Left hindlimb (tissue), 1 donor: ENCODE data around the gene PIP5K1C.

Experiments used
- DNase-seq: peaks from one replicate; pipeline ENCODE4 v3.0.0-alpha.2; 2018

PIP5K1C gene

DNA sequence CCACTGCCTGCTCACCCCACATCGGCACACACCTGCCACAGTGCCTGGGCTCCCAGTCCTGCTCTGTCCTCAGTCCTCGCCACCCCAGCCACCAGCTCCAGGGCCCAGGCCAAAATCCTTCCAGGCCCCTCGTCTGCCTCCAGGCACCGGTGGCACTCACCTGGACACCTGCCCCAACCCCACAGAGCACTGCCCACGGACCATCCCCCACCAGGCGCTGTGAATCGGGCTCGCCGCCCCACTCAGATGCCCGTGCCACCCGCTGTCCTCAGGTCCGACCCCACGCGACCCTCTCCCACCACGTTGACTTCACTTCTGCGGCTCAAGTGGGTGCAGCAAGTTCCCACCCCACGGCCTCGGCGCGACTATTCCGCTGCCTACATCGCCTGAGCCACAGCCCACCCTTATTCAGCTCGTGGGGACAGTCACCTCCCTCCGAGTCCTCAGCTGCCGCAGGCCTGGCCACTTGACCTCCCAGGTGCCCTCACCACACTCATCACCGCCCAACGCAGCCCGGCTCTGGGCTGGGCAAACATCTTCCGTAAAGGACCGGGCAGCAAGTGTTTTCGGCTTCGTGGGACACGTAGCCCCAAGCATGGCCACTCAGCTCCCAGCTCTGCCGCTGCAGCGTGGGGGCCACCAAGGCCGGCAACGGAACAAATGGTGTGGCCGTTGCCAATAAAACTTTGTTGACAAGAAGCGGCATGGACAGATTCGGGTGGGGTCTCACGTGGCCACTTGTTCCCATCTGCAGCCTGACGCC lies 5.7 kb downstream of the PIP5K1C start:
- DNase-seq = no peak

DNA sequence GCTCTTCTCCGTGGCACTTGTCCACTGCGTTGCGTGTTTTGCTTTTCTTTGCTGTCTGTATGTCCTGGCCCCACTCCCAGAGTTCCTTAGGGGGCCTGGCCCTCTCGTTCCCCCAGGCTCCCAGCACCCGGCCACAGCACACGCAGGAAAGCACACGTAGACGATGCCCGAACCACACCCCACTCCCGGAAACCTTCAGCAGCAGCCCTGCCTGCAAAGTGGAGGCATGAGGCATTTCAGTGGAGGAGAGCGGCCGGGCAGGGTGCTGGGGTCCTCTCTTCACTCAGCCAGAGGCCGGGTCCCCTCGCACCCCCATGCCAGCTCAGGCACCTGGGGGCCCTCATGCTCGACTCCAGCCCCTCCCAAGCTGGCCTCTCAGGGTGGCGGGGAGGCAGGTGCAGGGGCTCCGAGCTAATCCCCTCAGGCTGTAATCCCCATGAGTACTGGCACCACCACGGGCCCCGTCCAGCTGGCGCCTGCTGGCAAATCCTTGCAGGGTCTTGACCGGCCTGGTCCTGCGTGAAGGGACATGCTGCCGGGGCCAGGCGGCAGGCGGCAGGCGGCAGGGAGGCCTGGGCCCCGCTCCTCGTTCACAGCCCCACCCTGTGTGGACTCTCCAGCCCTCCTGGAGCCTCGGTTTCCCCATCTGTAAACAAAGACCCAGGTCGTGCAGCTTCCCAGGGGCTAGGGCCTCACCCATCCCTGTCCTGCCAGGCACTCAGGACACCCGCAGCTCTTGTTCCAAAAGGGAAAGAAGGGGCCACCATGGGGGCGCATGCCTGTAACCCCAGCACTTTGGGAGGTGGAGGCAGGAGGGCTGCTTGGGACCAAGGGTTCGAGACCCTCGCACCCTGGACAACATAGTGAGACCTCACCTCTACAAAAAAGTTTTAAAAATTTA lies 7.0 kb downstream of the PIP5K1C start:
- no peak for DNase-seq

DNA sequence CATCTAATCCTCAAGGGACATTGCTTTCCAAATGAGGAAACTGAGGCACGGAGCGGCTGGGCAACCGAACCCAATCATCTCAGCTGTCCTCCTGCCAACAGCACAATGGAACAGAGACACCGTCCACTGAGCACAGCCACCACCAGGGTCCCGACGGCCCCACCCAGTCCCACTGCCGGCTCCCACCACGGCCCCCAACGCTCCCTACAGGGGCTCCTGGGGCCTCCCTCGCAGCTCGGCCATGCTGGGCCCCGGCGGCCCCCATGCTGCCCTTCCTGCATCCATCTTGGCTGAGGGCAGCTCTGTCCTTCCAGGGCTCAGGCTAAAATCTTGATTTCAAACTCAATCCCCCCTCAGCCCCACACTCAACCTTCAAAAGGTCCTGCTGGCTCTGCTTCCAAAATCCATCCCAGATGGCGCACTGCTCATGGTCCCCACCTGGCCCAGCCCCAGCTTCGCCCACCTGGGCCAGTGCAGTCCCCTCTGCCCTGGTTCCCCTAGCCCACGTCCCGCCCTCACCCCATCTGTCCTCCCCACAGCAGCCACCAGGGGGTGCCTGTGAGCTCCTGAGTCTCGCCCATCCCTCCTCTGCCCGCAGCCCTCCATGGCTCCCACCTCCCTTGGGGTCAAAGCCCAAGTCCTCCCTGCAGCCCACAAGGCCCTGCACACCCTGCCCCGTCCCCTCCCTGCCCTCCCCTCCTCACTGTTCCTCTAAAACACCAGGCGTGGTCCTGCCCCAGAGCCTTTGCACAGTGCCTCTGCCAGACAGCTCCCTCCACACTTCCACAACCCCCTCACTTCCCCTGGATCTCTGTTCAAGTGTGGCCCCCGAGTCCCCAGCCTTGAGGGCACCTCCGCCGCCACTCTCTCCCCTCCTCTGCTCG lies 7.9 kb downstream of the PIP5K1C start:
- DNase-seq = no peak

DNA sequence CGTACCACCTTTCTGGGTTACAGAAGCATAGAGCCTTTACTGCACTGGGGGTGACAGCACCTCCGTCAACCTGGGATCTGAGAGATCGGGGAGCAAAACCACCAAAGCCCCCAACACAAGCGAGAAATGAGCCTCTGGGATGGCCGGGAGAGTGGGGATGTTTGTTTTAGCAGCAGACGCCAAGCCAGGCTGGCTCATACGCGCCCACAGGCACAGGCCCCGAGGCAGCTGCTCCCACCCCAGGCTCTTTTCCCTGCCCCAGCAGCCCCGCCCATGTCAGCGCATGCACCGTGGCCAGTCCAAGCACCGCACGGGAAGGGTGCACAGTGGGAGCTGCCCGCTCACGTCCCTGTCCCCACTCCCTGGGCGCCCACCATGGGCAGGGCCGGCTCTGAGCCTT lies 8.5 kb downstream of the PIP5K1C start:
- DNase-seq = no peak

DNA sequence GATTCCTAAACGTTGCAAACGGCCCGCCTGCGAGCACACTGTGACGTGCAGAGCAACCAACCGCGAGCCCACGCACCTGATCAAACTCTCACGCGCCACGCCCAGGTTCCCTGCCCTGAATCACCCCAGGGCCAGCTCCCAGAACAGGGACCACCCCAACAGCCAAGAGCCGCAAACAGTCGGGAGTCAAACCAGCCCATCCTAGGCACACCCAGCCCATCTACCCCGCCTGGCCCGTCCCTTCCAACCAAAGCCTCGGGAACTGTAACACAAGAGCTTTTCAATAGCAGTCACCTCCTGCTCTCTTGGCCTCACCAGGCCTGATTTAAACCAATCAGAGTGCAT lies 8.9 kb downstream of the PIP5K1C start:
- no peak for DNase-seq

DNA sequence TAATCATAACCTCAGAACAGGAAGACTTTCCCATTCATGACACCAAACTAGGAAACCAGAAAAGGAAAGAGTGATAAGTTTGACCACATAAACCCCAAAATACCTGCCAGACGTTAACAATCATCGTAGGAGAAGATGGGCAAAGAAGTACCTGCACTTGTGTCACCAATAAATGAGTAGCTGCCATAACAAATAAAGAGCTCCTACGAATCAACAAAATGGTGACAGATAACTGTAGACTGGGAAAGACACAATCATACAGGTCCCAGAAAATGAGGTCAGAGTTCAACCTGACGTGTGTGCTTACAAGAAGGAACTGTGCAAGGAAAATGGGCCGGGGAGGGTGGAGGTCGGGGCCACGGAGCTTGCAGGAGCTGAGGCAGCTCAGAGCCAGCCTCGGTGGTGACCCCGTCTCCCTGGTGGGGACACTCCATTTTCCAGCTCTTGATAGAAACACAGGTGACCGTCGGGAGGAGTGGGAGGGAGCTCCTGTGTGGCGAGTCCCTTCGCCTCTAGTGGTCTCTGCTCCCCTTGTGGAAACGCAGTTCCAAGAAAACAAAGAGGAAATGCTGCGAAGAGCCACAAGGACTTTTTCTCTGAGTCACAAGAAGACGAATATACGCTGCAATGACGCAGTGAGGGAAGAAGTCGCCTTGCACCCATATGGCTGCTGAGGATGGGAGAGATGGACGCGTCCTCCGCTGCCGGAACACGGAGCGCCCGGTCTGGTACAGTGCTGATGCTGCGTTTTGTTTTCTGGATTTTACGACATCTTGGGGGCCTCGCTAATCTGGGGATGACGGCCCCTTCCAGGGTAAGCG lies 9.5 kb downstream of the PIP5K1C start:
- no peak for DNase-seq

DNA sequence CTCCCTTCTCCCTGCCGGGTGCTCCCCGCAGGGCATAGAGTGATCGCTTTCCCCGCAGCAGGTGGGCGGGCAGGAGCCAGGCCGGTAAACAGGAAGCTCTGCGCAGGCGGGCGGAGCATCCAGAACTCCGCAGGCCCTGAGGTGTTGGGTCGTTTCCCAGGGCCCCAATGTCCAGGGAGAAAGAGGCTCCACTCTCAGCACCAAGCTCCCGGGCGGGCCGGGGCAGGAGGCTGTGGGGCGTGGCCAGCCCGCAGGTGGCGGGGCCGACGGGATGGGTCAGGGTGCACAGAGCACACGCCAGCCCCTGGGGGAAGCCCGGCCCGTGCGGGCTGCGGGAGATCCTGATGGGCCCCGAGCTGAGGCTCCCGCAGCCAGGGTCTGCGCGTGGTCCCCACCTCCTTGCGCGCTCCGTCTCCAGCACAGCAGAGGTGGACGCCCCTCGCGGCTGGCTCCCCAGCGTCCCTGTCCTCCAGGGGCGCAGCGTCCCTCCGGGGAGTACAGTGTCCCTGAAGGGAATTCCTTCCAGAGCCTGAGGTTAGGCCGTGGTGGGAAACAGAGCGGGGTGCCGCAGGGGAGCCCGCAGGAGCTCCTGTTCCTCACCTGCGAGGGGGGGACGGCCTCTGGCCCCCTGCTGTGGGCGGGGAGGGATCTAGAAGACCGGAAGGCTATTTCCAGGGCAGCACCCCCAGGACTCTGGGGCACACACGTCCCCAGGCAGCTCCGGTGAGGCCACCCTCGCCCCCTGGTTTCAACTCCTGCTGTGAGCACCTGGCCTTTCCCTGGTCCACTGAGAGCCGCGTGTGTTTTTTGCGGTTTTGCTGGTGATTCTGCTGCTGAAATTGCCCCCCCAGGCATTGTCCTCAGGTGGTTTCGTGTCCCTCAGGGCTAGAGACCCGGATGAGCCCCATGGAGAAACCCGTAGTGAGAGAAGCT lies 12.2 kb downstream of the PIP5K1C start:
- DNase-seq = no peak

DNA sequence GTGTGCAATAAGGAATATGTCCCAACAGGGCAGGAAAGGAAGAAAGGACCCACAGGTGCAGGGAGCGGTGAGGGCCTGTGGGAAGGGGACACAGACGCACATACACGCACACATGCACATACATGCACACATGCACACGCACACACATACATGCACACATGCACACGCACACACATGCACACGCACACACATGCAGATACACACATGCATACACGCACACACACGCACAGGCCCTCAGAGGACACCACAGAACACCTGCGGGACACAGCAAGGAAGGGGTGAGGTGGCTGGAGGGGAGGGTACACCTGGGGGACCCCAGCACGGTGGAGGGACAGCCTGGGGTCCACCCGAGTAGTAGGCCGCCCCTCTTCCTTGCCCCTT lies 12.9 kb downstream of the PIP5K1C start:
- no peak for DNase-seq

DNA sequence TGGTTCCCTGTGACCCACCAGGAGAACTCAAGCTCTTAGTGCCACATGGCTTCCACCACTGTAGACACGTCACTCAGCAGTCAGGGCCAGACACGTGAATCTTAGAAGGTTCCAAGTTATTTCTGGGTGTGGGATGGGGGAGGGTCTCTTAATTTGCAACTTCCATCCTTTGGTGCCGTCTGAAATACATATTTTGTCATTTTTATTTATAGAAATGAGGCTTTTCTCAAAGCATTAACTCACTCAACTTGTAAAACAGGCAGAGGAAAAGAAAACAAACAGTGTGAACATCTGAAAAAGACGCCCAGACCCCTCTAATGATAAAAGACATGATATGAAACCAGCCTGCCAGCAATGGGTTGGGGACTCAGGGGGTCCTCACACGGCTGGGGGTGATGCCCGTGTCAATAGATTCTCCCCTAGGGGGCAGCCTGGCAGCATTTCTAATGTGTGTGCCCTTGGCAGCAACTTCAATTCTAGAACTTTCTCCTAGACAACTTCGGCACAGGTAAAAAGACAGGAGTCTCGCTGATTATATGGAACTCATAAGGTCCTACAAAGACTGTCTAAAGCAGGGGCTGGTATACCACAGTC lies 15.4 kb downstream of the PIP5K1C start:
- no peak for DNase-seq

DNA sequence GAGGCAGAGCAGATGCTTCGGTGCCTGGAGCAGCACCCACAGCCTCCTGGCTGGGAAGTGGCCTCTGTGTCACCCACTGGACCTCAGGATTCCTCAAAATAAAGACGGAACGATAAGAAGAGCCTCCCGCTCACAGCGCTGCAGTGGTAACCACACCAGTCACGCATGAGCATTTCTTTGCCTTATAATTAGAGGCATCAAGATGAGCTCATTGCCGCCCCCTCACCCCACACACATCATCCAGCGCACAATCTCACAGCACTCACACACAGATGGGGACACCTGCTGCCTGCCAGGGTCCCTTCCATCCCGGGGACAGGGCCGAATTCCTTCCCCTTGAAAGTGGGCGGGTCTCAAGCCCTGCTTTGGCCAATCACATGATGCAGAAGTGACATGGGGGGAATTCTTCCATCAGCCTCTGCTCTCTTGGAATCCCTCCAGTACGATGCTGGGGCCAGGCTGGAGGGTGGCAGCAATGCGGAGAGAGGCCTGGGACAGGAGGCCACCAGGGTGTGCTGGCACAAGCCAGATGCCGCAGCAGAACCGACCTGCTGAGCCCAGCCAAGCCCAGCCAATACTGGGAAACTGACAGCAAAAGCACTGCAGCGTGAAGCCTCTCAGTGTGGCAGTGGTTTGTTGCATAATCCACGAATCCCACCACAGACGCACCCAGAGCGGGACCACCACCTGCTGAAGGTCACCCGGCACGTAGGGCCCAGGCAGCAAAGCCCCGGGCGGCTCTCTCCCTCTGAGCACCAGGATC lies 16.0 kb downstream of the PIP5K1C start:
- DNase-seq = no peak

DNA sequence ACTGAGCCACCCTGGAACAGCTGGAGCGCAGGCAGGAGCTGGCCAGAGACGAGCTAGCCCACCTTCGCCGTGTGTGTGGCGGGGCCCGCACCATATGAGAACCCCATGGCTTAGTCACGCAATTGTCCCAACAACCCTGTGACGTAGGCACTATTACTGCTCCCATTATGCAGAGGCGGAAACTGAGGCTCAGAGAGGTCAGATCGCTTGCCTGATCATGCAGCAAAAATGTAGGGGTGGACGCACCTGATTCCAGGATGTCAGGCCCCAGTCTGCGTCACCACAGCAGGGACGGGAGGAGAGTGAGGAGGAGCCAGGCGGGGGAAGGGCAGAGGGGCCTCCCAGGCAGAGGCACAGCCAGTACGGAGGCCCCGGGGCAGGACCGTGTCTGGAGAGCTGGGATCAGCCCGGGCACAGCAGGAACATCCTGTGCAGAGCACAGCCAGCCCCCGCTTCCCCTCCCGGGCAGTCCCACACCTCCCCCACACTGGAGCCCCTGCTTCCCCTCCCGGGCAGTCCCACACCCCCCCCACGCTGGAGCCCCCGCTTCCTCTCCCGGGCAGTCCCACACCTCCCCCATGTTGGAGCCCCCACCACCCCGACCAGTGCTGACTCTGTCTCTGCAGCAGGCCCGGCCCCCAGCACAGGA lies 16.7 kb downstream of the PIP5K1C start:
- DNase-seq = no peak

DNA sequence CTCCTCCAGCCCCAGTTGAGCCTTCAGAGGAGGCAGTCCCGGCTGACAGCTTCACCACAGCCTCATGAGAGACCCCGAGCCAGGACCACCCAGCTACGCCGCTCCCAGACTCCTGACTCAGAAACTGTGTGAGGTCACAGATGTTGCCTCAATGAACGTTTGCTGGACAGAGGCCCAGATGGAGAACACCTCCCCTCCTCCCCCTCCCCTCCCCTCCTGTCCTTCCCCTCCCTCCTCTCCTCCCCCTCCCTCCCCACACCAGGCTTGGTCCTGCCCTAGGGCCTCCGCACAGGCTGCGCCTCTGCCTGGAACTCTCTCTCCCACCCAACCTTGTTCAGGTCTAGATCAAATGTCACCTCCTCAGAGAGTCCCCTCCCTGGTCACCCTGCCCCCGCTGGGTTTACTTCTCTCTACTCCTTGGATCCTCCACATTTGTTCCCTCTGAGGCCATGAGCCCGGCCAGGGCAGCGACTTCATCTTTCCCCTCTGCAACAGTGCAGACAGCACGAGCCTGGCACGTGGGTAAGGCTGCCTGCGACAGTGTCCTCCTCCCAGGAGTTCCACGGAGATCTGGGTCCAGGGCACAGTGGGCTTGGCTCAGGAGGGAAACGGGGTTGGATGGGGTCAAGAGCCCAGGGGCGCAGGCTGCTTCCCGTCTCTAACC lies 17.4 kb downstream of the PIP5K1C start:
- peak; percentile 55 for DNase-seq

DNA sequence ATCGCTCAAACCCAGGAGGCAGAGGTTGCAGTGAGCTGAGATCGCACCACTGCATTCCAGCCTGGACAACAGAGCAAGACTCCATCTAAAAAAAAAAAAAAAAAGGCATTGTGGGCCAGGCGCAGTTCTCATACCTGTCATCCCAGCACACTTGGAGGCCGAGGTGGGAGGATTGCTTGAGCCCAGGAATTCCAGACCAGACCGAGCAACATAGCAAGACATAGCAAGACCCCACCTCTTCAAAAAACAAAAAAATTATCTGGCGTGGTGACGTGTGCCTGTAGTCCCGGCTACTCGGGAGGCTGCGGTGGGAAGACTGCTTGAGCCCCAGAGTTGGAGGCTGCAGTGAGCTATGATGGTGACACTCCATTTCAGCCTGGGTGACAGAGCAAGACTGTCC lies 18.0 kb downstream of the PIP5K1C start:
- DNase-seq = no peak

DNA sequence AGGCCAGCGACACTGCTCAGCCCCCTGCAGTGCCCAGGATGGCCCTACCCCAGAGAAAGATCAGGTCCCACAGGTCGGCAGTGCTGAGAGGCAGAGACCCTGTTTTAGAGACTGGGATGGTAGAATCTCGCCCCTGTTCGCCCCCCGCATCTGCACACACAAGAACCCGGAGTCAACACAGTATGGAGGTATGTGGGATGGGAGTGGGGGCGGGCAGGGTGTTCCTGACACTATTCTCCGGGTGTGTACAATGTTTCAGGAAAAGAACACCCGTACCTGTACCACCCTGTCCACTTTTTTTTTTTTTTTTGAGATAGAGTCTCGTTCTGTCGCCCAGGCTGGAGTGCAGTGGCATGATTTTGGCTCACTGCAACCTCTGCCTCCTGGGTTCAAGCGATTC lies 19.3 kb downstream of the PIP5K1C start:
- DNase-seq = no peak

DNA sequence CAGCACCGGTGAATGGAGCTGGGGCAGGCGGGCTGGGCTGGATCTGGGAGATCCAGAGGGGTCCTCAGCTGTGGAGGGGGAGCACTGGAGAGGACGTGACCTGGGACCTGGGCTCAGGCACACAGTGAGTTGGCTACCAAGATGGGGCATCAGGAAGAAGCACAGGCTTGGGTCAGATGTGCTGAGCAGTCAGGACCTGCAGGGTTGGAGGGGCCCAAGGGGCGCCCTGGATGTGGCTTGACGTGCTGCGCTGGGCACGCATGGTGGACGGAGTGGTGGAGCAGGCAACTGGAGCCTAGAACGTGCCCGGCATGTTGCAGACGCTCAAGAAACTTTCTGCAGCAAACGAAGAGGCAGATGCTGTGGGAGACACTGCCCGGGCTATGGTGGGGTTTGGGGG lies 20.7 kb downstream of the PIP5K1C start:
- no peak for DNase-seq

DNA sequence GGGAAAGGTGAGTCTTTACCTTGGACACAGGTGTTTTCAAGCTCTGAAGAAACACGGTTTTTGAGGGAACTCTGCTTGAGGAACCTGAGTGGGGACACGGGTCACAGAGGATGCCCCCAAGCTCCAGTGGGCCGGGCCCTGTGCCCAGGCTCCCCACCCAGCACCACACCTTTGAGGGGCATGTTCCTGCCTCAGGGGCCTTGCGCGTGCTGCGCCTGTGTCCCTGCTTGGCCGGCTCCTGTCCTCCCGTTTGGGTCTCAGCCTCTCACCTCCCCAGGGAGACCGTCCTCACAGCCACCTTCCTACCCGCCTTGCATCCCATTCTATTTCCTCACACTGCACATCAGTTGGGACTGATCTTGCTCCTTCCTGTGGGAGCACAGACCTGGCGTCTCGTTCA lies 21.1 kb downstream of the PIP5K1C start:
- DNase-seq = no peak

DNA sequence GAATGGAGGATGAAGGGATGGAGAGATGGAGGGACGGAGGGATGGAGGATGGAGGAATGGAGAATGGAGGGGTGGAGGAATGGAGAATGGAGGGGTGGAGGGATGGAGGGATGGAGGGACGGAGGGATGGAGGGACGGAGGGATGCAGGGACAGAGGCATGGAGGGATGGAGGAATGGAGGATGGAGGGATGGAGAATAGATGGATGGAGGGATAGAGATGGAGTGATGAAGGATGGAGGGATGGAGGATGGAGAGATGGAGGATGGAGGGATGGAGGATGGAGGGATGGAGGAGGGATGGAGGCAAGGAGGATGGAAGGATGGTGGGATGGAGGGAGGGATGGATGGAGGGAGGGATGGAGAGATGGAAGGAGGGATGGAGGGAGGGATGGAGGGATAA lies 22.1 kb downstream of the PIP5K1C start:
- DNase-seq = no peak

DNA sequence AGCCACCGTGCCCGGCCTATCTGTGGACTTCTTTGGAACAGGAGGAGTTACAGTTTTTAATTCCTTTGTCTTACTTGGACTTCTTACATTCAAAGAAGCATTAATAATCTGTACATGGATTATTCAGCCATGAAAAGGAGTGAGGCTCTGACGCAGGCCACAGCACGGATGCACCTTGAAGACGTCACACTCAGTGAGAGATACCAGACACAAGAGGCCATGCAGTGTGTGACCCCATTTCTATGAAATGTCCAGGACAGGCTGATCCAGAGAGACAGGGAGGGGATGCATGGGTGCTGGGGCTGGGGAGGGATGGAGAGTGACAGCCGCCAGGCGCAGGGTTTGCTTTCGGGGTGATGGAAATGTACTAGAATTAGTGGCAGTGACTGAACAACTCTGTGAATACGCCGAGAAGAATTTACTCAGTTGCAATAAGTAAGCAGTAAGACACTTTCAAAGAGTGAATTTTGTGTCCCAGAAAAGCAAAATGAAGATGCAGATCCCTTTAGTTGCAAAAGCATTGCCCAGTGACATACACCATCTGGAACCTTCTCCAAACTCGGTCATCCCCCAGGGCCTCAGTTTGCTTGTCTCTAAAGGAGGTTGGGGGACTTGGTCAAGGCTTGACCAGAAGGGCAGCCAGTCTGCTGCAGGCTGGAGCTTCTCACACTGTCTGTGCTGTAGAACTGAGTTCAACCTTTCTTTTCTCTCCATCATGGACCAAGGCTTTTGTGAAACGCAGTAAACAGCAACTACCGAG lies 25.3 kb downstream of the PIP5K1C start:
- no peak for DNase-seq
